ENCODE results near the gene TBC1D8. TPM values are rescaled to one million over a fixed set of nuclear protein-coding genes. Genes with fewer than 3 reads are reported as not detected.

TBC1D8 gene
- total and polyA plus RNA-seq, 2 of the 8 experiments (the other 6 are each of a cell fraction or from before 2014, with no cell fraction given), result 20.8 to 21.8 TPM

DNA sequence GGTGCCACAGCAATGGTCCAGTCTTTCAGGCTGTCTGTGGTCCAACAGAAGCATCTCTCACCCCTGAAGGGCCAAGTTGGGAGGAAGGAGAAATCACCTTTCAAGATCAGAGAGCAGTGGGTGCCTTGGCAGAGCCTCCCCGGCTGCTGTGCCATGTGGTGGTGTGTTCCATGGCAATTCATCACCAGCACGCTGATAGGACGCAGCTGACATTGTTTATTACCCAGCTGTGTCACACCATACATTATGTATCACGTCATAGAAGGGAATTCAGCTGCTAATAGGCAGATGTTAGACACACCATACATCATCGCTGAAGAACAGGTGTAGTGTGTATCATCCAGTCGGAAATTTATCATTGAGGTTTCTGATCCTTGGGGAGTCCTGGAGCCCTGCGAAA is 178.7 kb downstream of the TBC1D8 start:
- no peaks in the 10 kb centered on the region for H3K27me3 ChIP-seq (replicated peaks in 1 of 4; ENCODE audit: control insufficient read depth in 3 of 4, extremely low read depth in 1 of 4, insufficient read depth in 3 of 4, low read length in 3 of 4)
- no peak overlapping the region for H4K5ac ChIP-seq (ENCODE audit: insufficient read length, low read depth, low read length)
- H2BK120ac ChIP-seq (replicated peaks; ENCODE audit: low read depth, low read length), result no peak overlapping the region
- no peak overlapping the region for H3K23ac ChIP-seq (ENCODE audit: insufficient read length)
- no peaks in the 10 kb centered on the region for H4K20me1 ChIP-seq (replicated peaks in 1 of 2; ENCODE audit: control insufficient read depth in 1 of 2, insufficient read depth in 2 of 2, low read length in 2 of 2)
- H2BK20ac ChIP-seq (ENCODE audit: low read length), result no peak overlapping the region
- no peak overlapping the region for H3K18ac ChIP-seq (ENCODE audit: extremely low read depth, low read length)
- H3K23me2 ChIP-seq (ENCODE audit: low read depth, low read length), result no peaks in the 10 kb centered on the region
- H3K4ac ChIP-seq (replicated peaks; ENCODE audit: insufficient read length, low read depth, low read length), result no peak overlapping the region
- no peak overlapping the region for H2BK5ac ChIP-seq (ENCODE audit: low read depth, low read length)
- no peak overlapping the region for H2BK12ac ChIP-seq (ENCODE audit: low read depth, low read length)
- WGBS, 2 experiments (ENCODE audit: extremely low coverage in 1 of 2, insufficient coverage in 1 of 2, insufficient read length in 1 of 2, insufficient replicate concordance in 2 of 2, low coverage in 1 of 2, low lambda C conversion rate in 2 of 2, missing lambda C conversion rate in 1 of 2), result 97% methylated on average over 7 of the region's 7 CpGs; no CpG with 5 or more reads in 1 of the 2 experiments
- H3K36me3 ChIP-seq (ENCODE audit: control insufficient read depth in 2 of 4, insufficient read depth in 4 of 4, low read length in 3 of 4), result no peaks in the 10 kb centered on the region
- FAIRE-seq (no peak), DNase-seq (ENCODE audit: low read depth in 1 of 2, low spot score in 2 of 2) (no peak)
- H2BK15ac ChIP-seq (ENCODE audit: low read length), result no peak overlapping the region
- no peak overlapping the region for H2AFZ ChIP-seq (ENCODE audit: low read length)
- H4K91ac ChIP-seq (replicated peaks; ENCODE audit: insufficient read length, low read length), result no peak overlapping the region
- H3K14ac ChIP-seq (ENCODE audit: insufficient read length), result no peak overlapping the region
- no peaks in the 10 kb centered on the region for H3K79me2 ChIP-seq (ENCODE audit: control insufficient read depth in 1 of 2, insufficient read depth in 2 of 2, low read length in 2 of 2)
- no peak overlapping the region for H3K9ac ChIP-seq (replicated peaks in 1 of 4; ENCODE audit: extremely low read depth in 1 of 4, low read depth in 3 of 4, low read length in 3 of 4)
- H3K4me2 ChIP-seq (ENCODE audit: insufficient read depth in 1 of 2, low read depth in 2 of 2, low read length in 2 of 2), result no peak overlapping the region
- CTCF ChIA-PET (ENCODE audit: partially characterized antibody), result no interaction called here
- H3K4me3 ChIP-seq (ENCODE audit: extremely low read depth in 1 of 4, insufficient read depth in 2 of 4, low read depth in 3 of 4, low read length in 4 of 4), result no peak overlapping the region
- no peak overlapping the region for H2AK5ac ChIP-seq (ENCODE audit: low read depth, low read length)
- TF ChIP-seq SP1 (IDR thresholded peaks at IDR 0.05; ENCODE audit: low read depth, low read length) (no peak), CHD2 (IDR thresholded peaks at IDR 0.05; ENCODE audit: low read length) (no peak), GABPA (IDR thresholded peaks at IDR 0.05; ENCODE audit: borderline replicate concordance, insufficient read depth, low read length) (no peak)
- H3K79me1 ChIP-seq (ENCODE audit: low read depth, low read length), result no peaks in the 10 kb centered on the region
- no peak overlapping the region for H3K56ac ChIP-seq (replicated peaks; ENCODE audit: insufficient read length, low read depth, low read length)
- H3K9me3 ChIP-seq (ENCODE audit: insufficient read depth in 2 of 2, low read depth in 1 of 2, low read length in 1 of 2), result no peaks in the 10 kb centered on the region
- no peak overlapping the region for H4K8ac ChIP-seq (ENCODE audit: extremely low read depth, insufficient read depth, low read length)
- H3K4me1 ChIP-seq (replicated peaks in 1 of 4; ENCODE audit: control insufficient read depth in 3 of 4, insufficient read depth in 4 of 4, low read length in 3 of 4), result no peaks in the 10 kb centered on the region
- POLR2A ChIA-PET (ENCODE audit: partially characterized antibody), result no interaction called here
- H3K27ac ChIP-seq (ENCODE audit: low read depth, low read length), result no peak overlapping the region
